ENCODE data around the gene MPHOSPH6. TPM values are rescaled to one million over a fixed set of nuclear protein-coding genes. Genes with fewer than 3 reads are reported as not detected.
"Not testable (repeated sequence)": the region's sequence is repeated elsewhere in the genome, so short reads cannot be mapped to it uniquely, and the experiment has no call there.

The MPHOSPH6 gene
- 10 to 100 TPM; 23.1 to 29.2 TPM for total RNA-seq
- polyA plus RNA-seq (ENCODE audit: insufficient read length in 6 of 6), result 10 to 100 TPM; 35.5 to 41.7 (median 38.2) TPM
- long read RNA-seq, donor 1, transcript MPHOSPH6-201 (5 exons, 1,103 nt), result major isoform, 20 of 35 reads
- long read RNA-seq, donor 1, partial matches to known transcripts, result 8 of 35 reads
- long read RNA-seq, donor 1, other reads (novel, unspliced or antisense), result 0 of 35 reads
- long read RNA-seq, donor 2, transcript MPHOSPH6-201 (5 exons, 1,103 nt), result major isoform, 9 of 12 reads
- long read RNA-seq, donor 2, partial matches to known transcripts, result 0 of 12 reads
- long read RNA-seq, donor 2, other reads (novel, unspliced or antisense), result 0 of 12 reads
- long read RNA-seq, donor 3, transcript MPHOSPH6-201 (5 exons, 1,103 nt), result major isoform, 10 of 13 reads
- long read RNA-seq, donor 3, partial matches to known transcripts, result 0 of 13 reads
- long read RNA-seq, donor 3, other reads (novel, unspliced or antisense), result 0 of 13 reads
- long read RNA-seq, donor 4, transcript MPHOSPH6-201 (5 exons, 1,103 nt), result major isoform, 9 of 18 reads
- long read RNA-seq, donor 4, partial matches to known transcripts, result 5 of 18 reads
- long read RNA-seq, donor 4, other reads (novel, unspliced or antisense), result 2 of 18 reads
- long read RNA-seq, donor 5, transcript MPHOSPH6-201 (5 exons, 1,103 nt), result major isoform, 14 of 17 reads
- long read RNA-seq, donor 5, partial matches to known transcripts, result 0 of 17 reads
- long read RNA-seq, donor 5, other reads (novel, unspliced or antisense), result 0 of 17 reads
- long read RNA-seq, donor 6, transcript MPHOSPH6-201 (5 exons, 1,103 nt), result major isoform, 11 of 15 reads
- long read RNA-seq, donor 6, partial matches to known transcripts, result 0 of 15 reads
- long read RNA-seq, donor 6, other reads (novel, unspliced or antisense), result 0 of 15 reads
- long read RNA-seq, donor 7, transcript MPHOSPH6-201 (5 exons, 1,103 nt), result major isoform, 8 of 13 reads
- long read RNA-seq, donor 7, partial matches to known transcripts, result 5 of 13 reads
- long read RNA-seq, donor 7, other reads (novel, unspliced or antisense), result 0 of 13 reads
- long read RNA-seq, donor 8, transcript MPHOSPH6-201 (5 exons, 1,103 nt), result major isoform, 13 of 17 reads
- long read RNA-seq, donor 8, partial matches to known transcripts, result 0 of 17 reads
- long read RNA-seq, donor 8, other reads (novel, unspliced or antisense), result 0 of 17 reads
- long read RNA-seq, donor 9, result 0 reads
- long read RNA-seq, donor 10, transcript MPHOSPH6-201 (5 exons, 1,103 nt), result major isoform, 22 of 30 reads
- long read RNA-seq, donor 10, partial matches to known transcripts, result 2 of 30 reads
- long read RNA-seq, donor 10, other reads (novel, unspliced or antisense), result 6 of 30 reads
- long read RNA-seq, donor 11, result 0 reads
- long read RNA-seq, donor 12, transcript MPHOSPH6-201 (5 exons, 1,103 nt), result major isoform, 7 of 8 reads
- long read RNA-seq, donor 12, partial matches to known transcripts, result 0 of 8 reads
- long read RNA-seq, donor 12, other reads (novel, unspliced or antisense), result 0 of 8 reads

GRCh38 chr16:82169861-82170845 lies at the start of gene MPHOSPH6:
TSS of gene MPHOSPH6 (minus strand) at chr16:82170224. CDS start at chr16:82170175, 49 bp downstream.
- Histone ChIP-seq H3K4me3 (peak within 1 kb of the TSS; percentile 78 to 79), H3K36me3 (peaks cover 0 to 15% of the 10 kb centered on the region in 2 donors), H3K9me3 (no peaks in the 10 kb centered on the region), H3K27ac (peak within 1 kb of the TSS; percentile 73 to 87), H3K27me3 (peaks cover 8 to 20% of the 10 kb centered on the region in 2 donors), H3K4me1 (peaks cover 10 to 21% of the 10 kb centered on the region in 2 donors)
- ATAC-seq, result peak; percentile 100
- intact Hi-C loops (cut with DNase I), result no loop called here
- peak in 1 of 2 donors; percentile 18 for TF ChIP-seq CTCF (IDR thresholded peaks at IDR 0.05)
- peak; percentile 92 to 98 (median 94) for DNase-seq

- Histone ChIP-seq H3K4me1 (no peaks in the 10 kb centered on the region), H3K9me3 (no peaks in the 10 kb centered on the region), H3K27ac (no peak overlapping the region), H3K27me3 (no peaks in the 10 kb centered on the region), H3K36me3 (no peaks in the 10 kb centered on the region), H3K4me3 (no peak overlapping the region)
- no peak for TF ChIP-seq CTCF (IDR thresholded peaks at IDR 0.05)
- ATAC-seq, result no peak
- DNase-seq, result no peak
- intact Hi-C loops (cut with DNase I), result no loop called here
Observed at GRCh38 chr16:82219298-82219697, 49.3 kb upstream of the MPHOSPH6 start.

DNA sequence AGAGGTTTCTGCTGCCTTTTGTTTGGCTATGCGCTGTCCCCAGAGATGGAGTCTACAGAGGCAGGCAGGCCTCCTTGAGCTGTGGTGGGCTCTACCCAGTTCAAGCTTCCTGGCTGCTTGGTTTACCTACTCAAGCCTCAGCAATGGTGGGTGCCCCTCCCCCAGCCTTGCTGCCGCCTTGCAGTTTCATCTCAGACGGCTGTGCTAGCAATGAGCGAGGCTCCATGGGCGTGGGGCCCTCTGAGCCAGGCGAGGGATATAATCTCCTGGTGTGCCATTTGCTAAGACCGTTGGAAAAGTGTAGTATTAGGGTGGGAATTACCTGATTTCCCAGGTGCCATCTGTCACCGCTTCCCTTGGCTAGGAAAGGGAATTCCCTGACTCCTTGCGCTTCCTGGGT lies 39.3 kb upstream of the MPHOSPH6 start:
- intact Hi-C loops (cut with DNase I); ATAC-seq: not testable (repeated sequence)

GRCh38 chr16:82203198-82203597 lies 33.2 kb upstream of the MPHOSPH6 start:
- Histone ChIP-seq H3K27me3 (no peaks in the 10 kb centered on the region), H3K36me3 (no peaks in the 10 kb centered on the region), H3K9me3 (no peaks in the 10 kb centered on the region), H3K4me1 (no peaks in the 10 kb centered on the region), H3K27ac (no peak overlapping the region), H3K4me3 (no peak overlapping the region)
- ATAC-seq (no peak), DNase-seq (no peak)
- no peak for TF ChIP-seq CTCF (IDR thresholded peaks at IDR 0.05)
- intact Hi-C loops (cut with DNase I), result no loop called here

More for the DNA sequence above, 39.3 kb upstream of the MPHOSPH6 start:
- H3K9me3 ChIP-seq, H3K4me3 ChIP-seq, H3K27ac ChIP-seq, H3K36me3 ChIP-seq, DNase-seq, H3K4me1 ChIP-seq, H3K27me3 ChIP-seq: not testable (repeated sequence)
